ENCODE measurements around the gene HDAC8.
"Not testable (repeated sequence)": the region's sequence is repeated elsewhere in the genome, so short reads cannot be mapped to it uniquely, and the experiment has no call there.

Gene HDAC8

GRCh38 chrX:72346302-72346949, 226.2 kb downstream of the HDAC8 start:
- DNase-seq (ENCODE audit: low read depth) = no peak
- TF ChIP-seq CTCF (IDR thresholded peaks at IDR 0.05; ENCODE audit: control insufficient read depth, insufficient read depth, low read depth, low read length, missing control alignments) = no peak
- no peak overlapping the region for H3K4me3 ChIP-seq (ENCODE audit: control insufficient read depth, low read depth, low read length)

GRCh38 chrX:72340626-72341025, 232.0 kb downstream of the HDAC8 start:
- no peak for DNase-seq (ENCODE audit: low read depth)
- TF ChIP-seq CTCF (IDR thresholded peaks at IDR 0.05; ENCODE audit: control insufficient read depth, insufficient read depth, low read depth, low read length, missing control alignments) = no peak
- no peak overlapping the region for H3K4me3 ChIP-seq (ENCODE audit: control insufficient read depth, low read depth, low read length)

GRCh38 chrX:72340041-72340440, 232.6 kb downstream of the HDAC8 start:
- no peak for TF ChIP-seq CTCF (IDR thresholded peaks at IDR 0.05; ENCODE audit: control insufficient read depth, insufficient read depth, low read depth, low read length, missing control alignments)
- H3K4me3 ChIP-seq (ENCODE audit: control insufficient read depth, low read depth, low read length) = no peak overlapping the region
- no peak for DNase-seq (ENCODE audit: low read depth)

GRCh38 chrX:72330131-72330530, 242.5 kb downstream of the HDAC8 start:
- no peak for DNase-seq (ENCODE audit: low read depth)
- TF ChIP-seq CTCF (IDR thresholded peaks at IDR 0.05; ENCODE audit: control insufficient read depth, insufficient read depth, low read depth, low read length, missing control alignments) = no peak
- H3K4me3 ChIP-seq (ENCODE audit: control insufficient read depth, low read depth, low read length) = no peak overlapping the region

- DNase-seq (ENCODE audit: low read depth) = no peak
- no peak for TF ChIP-seq CTCF (IDR thresholded peaks at IDR 0.05; ENCODE audit: control insufficient read depth, insufficient read depth, low read depth, low read length, missing control alignments)
Observed at GRCh38 chrX:72326605-72327300, 245.9 kb downstream of the HDAC8 start.

GRCh38 chrX:72319651-72320050, 253.0 kb downstream of the HDAC8 start:
- not testable (repeated sequence) for DNase-seq (ENCODE audit: low read depth); H3K4me3 ChIP-seq (ENCODE audit: control insufficient read depth, low read depth, low read length)

More at GRCh38 chrX:72326605-72327300, 245.9 kb downstream of the HDAC8 start:
- no peak overlapping the region for H3K4me3 ChIP-seq (ENCODE audit: control insufficient read depth, low read depth, low read length)

GRCh38 chrX:72317139-72317538, 255.5 kb downstream of the HDAC8 start:
- TF ChIP-seq CTCF (IDR thresholded peaks at IDR 0.05; ENCODE audit: control insufficient read depth, insufficient read depth, low read depth, low read length, missing control alignments) = no peak
- no peak for DNase-seq (ENCODE audit: low read depth)
- no peak overlapping the region for H3K4me3 ChIP-seq (ENCODE audit: control insufficient read depth, low read depth, low read length)

Data from AG09309 (cell line).